Tibial artery (tissue), 4 donors: ENCODE measurements around the gene WDR5.

ENCODE experiments used
- DNase-seq, 2 donors: peaks; one replicate each; pipeline ENCODE4 v3.0.0-alpha.2; 2019
- H3K27ac ChIP-seq, 2 donors: fragments of 200-600 bp; sonication (generic) in 1 of 2; 1 replicate in 1 of 2; 2 replicates in 1 of 2; pipeline ENCODE4 v1.5.1; 2018 to 2019; ENCODE audit warnings: mild to moderate bottlenecking in 1 of 2
- H3K27me3 ChIP-seq, 2 donors: fragments of 200-600 bp; sonication (generic) in 1 of 2; one replicate each; pipeline versions ENCODE4 v1.5.1 to v1.6.0; 2016 to 2019
- H3K36me3 ChIP-seq, 3 donors: fragments of 200-600 bp; sonication (generic) in 2 of 3; one replicate each; pipeline ENCODE4 v1.5.1; 2016 to 2019; ENCODE audit warnings: mild to moderate bottlenecking in 2 of 3
- H3K4me1 ChIP-seq, 4 donors: fragments of 200-600 bp; sonication (generic) in 2 of 4; 1 replicate in 3 of 4; 2 replicates in 1 of 4; pipeline ENCODE4 v1.5.1; 2016 to 2019
- H3K4me3 ChIP-seq, 2 donors: fragments of 200-600 bp; sonication (generic) in 1 of 2; 1 replicate in 1 of 2; 2 replicates in 1 of 2; pipeline ENCODE4 v1.5.1; 2018 to 2019; ENCODE audit warnings: mild to moderate bottlenecking in 2 of 2
- H3K9me3 ChIP-seq, 3 donors: fragments of 200-600 bp; sonication (generic) in 1 of 3; one replicate each; pipeline ENCODE4 v1.5.1; 2016 to 2019
- CTCF ChIP-seq, 2 experiments: fragments of 200-600 bp in 1 of 2; fragments of 450-650 bp in 1 of 2; IDR thresholded peaks; one replicate each; pipeline ENCODE4 v1.5.1; 2017 to 2019; ENCODE audit warnings: antibody characterized with exemption in 2 of 2, mild to moderate bottlenecking in 1 of 2, moderate library complexity in 1 of 2
- intact Hi-C: fragments of 100-400 bp; cut with DNase I; formaldehyde crosslinking; loops from one replicate; pipeline ENCODE4 v1.15.0; 2023; ENCODE audit warnings: low total_unique reads

Gene WDR5

GRCh38 chr9:134182554-134183085, 46.7 kb downstream of the WDR5 start:
- DNase-seq = peak in 1 of 2 donors; percentile 23
- intact Hi-C loops = no loop called here
- H3K9me3 ChIP-seq = no peaks in the 10 kb centered on the region
- no peaks in the 10 kb centered on the region for H3K36me3 ChIP-seq
- H3K27ac ChIP-seq = no peak overlapping the region
- TF ChIP-seq CTCF (IDR thresholded peaks at IDR 0.05) = no peak
- H3K4me3 ChIP-seq = no peak overlapping the region
- peaks cover 0 to 18% (median 13%) of the 10 kb centered on the region in 4 donors for H3K4me1 ChIP-seq
- peaks cover 0 to 52% of the 10 kb centered on the region in 2 donors for H3K27me3 ChIP-seq

GRCh38 chr9:134185536-134186011, 49.7 kb downstream of the WDR5 start:
- no peaks in the 10 kb centered on the region for H3K9me3 ChIP-seq
- peaks cover 0 to 42% of the 10 kb centered on the region in 2 donors for H3K27me3 ChIP-seq
- peaks cover 0 to 18% (median 9%) of the 10 kb centered on the region in 4 donors for H3K4me1 ChIP-seq
- H3K27ac ChIP-seq = no peak overlapping the region
- H3K36me3 ChIP-seq = no peaks in the 10 kb centered on the region
- intact Hi-C loops = no loop called here
- no peak overlapping the region for H3K4me3 ChIP-seq
- DNase-seq = peak in 1 of 2 donors; percentile 24
- TF ChIP-seq CTCF (IDR thresholded peaks at IDR 0.05) = no peak

GRCh38 chr9:134186471-134187109, 50.7 kb downstream of the WDR5 start:
- no peak for TF ChIP-seq CTCF (IDR thresholded peaks at IDR 0.05)
- DNase-seq = peak; percentile 18 to 60
- Histone ChIP-seq H3K27ac (no peak overlapping the region), H3K9me3 (no peaks in the 10 kb centered on the region), H3K36me3 (no peaks in the 10 kb centered on the region), H3K4me1 (peaks cover 0 to 18% (median 9%) of the 10 kb centered on the region in 4 donors), H3K4me3 (no peak overlapping the region), H3K27me3 (peaks cover 0 to 32% of the 10 kb centered on the region in 2 donors)
- intact Hi-C loops = no loop called here

- H3K4me1 ChIP-seq = peaks cover 0 to 18% (median 9%) of the 10 kb centered on the region in 4 donors
- peaks cover 0 to 27% of the 10 kb centered on the region in 2 donors for H3K27me3 ChIP-seq
- peak; percentile 15 to 38 for DNase-seq
- H3K36me3 ChIP-seq = no peaks in the 10 kb centered on the region
- H3K9me3 ChIP-seq = no peaks in the 10 kb centered on the region
- no peak overlapping the region for H3K27ac ChIP-seq
- intact Hi-C loops = no loop called here
- TF ChIP-seq CTCF (IDR thresholded peaks at IDR 0.05) = no peak
- no peak overlapping the region for H3K4me3 ChIP-seq
These were observed 51.2 kb downstream of the WDR5 start for GRCh38 chr9:134187110-134187531.

- TF ChIP-seq CTCF (IDR thresholded peaks at IDR 0.05) = no peak
These were observed 52.1 kb downstream of the WDR5 start for GRCh38 chr9:134187891-134188385.

More at GRCh38 chr9:134187891-134188385, 52.1 kb downstream of the WDR5 start:
- H3K27ac ChIP-seq = no peak overlapping the region
- no peak overlapping the region for H3K4me3 ChIP-seq
- DNase-seq = peak; percentile 14 to 49
- no peaks in the 10 kb centered on the region for H3K9me3 ChIP-seq
- intact Hi-C loops = no loop called here
- peaks cover 0 to 18% (median 9%) of the 10 kb centered on the region in 4 donors for H3K4me1 ChIP-seq
- H3K27me3 ChIP-seq = peaks cover 0 to 32% of the 10 kb centered on the region in 2 donors
- no peaks in the 10 kb centered on the region for H3K36me3 ChIP-seq
